Fibroblast of skin of scalp (primary cell): ENCODE data around the gene ARHGAP29.
"Not testable (repeated sequence)": the region's sequence is repeated elsewhere in the genome, so short reads cannot be mapped to it uniquely, and the experiment has no call there.

Source experiments
- DNase-seq: peaks from one replicate; pipeline ENCODE4 v3.0.0-alpha.2; 2013

The ARHGAP29 gene

DNA sequence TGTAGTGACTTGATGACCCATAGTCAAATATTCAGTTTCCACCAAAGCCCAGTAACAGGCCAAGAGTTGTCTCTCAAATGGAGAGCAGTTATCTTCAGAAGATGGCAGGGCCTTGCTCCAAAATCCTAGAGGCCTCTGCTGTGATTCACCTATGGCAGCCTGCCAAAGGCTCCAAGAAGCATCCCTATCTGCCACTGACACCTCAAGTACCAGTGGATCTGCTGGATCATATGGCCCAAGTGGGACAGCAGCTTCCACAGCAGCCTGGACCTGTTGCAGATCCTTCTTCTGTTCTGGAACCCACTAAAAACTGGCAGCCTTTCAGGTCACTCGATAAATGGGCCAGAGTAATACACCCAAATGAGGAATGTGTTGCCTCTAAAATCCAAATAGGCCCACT, 73.3 kb downstream of the ARHGAP29 start:
- peak; percentile 25 for DNase-seq

GRCh38 chr1:94163249-94163648, 74.1 kb downstream of the ARHGAP29 start:
- not testable (repeated sequence) for DNase-seq

- peak; percentile 81 for DNase-seq
Observed at GRCh38 chr1:94160811-94161210, 76.6 kb downstream of the ARHGAP29 start.

DNA sequence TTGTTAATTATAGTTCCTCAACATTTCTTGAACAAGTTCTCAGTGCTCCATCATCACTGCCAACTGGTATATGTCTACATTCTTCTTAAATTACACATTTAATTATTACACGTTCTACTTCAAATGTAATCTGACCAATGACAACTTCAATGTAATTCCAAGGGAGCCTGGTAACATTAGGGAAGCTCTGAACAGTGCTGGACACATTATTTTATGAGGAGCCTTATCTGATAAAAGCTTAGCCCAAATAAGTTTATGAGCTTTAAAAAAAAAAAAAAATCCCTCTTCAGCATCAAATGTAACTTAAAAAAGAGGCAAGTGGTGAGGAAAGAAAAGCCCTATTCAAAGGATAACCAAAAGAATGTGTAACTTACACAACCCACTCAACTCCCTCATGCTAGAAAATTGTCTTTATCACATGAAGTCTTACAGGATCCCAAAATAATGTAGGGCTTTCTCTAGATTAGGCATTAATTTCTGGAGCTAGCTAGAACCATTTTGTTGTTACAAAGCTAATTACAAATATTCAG, 81.2 kb downstream of the ARHGAP29 start:
- DNase-seq, result no peak

GRCh38 chr1:94154989-94155388, 82.4 kb downstream of the ARHGAP29 start:
- no peak for DNase-seq

DNA sequence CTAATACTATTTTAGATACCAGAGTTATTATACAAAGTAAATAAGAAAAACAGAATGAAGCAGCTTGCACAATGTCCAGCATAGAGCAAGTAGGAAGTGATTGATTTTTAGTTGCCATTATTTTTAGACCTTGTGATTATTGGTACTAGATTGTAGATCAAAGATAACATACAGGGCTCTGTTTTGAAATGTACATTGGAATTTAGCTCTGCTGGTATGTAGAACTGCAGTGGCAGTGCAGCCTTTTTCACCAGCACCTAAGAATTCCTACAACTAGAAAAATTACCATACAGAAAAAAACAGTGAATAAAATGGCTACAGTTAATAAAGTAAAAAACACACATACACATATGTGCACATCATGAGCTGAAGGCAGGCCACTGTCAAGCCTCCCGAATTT, 84.3 kb downstream of the ARHGAP29 start:
- no peak for DNase-seq

- not testable (repeated sequence) for DNase-seq
Observed at GRCh38 chr1:94149166-94149565, 88.2 kb downstream of the ARHGAP29 start.

- DNase-seq, result no peak
Observed at GRCh38 chr1:94146273-94146672, 91.1 kb downstream of the ARHGAP29 start.

DNA sequence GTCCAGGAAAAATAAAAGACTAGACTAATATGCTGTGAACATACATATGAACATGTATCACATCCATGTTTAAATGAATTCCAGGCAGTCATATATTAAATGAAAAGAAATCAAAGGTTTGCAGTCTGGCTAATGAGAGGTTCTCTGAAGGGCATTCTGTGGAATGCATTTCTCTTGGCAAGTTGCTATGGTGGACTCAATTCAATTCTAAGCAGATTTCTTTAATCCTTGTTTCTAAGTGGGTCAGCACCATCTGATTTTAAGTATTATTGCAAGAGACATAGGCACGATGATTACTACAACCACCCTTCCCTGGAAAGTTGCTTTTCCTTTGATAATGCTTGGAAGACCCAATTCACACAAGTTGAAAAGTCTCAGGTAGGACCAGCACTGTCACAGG, 92.5 kb downstream of the ARHGAP29 start:
- DNase-seq, result no peak

DNA sequence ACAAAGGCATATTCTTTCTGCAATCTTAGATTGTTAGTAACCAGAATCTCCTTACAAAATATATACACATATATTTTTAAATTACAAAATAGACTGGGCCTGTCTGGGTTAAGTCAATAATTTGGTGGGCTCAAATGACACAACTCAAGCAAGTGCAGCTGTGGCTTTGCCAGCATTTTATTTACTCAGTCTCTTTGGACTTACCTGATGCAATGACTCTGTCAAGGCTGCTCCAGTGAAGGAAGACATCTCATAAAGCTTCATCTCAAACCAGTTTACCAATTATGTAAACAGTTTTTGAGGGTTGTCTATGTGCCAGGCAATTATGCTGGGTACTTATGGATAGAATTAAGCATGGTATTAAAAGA, 93.6 kb downstream of the ARHGAP29 start:
- DNase-seq, result no peak

DNA sequence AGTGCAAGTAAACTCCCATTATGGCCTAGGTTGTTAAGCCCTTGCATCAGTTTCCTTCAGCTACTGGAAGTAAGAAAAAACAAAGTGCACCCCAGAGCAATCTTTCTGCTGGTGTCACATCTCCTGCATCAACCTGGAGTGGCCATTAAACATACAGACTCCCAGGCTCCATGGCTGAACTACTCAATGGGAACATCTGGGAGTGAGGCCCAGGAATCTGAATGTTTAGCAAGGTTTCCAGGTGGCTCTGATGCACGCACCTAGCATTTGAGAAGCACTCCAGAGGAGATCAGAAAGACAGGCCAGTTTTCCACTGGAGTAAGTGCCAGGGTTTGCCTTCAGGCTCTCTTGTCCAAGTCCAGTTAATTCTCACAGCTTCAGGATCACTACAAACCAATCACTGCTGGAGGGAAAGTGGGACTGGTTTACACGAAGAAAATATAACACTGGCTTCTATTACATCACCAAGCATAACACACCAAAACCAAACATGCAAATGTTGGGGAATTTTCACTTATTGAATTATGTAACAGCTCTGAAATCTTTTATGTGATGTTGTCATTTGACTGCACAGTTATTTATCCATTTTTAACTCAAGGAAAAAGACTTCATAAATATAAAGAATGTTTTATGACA, 94.1 kb downstream of the ARHGAP29 start:
- peak; percentile 53 for DNase-seq

DNA sequence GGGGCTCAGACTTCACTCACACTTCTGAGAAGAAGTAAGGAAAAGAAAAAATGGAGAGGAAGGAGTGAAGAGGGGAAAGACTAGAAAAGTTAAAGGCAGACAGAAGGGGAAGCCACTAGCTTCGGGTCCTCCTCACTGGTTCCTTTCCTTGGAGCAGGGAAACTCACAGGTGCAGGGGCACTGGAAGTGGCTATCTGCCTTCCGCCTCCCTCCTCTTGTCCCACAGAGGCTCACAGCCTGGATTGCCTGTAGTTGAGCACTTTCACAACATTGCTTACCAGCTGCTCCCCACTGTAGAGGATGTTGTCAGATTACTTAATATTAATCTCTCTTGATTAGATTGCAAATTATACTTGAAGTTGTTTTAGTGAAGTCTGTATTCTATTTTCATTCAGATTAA, 94.8 kb downstream of the ARHGAP29 start:
- DNase-seq, result no peak

GRCh38 chr1:94142022-94142421, 95.4 kb downstream of the ARHGAP29 start:
- DNase-seq, result peak; percentile 70

- DNase-seq, result no peak
Observed at GRCh38 chr1:94132111-94132510, 105.3 kb downstream of the ARHGAP29 start.

- peak; percentile 74 for DNase-seq
Observed at GRCh38 chr1:94130851-94131595, 106.4 kb downstream of the ARHGAP29 start.

DNA sequence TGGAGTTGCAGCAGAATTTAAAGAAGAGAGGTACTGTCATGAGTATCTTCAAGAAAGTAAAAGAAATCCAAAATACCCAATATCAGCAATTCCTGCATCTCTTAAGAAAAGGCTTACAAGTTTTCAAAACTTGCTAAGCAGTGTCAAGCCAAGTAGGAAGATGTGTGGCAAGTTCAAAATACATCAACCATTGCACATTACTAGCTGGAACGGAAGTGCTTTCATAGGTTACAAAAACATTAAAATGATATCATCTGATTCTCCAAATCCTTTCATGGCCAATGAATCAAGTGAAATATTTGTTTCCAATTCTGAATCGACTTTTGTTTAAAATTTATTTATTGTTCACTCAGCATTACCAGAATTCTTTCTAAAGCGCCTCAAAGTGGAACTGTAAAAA, 110.7 kb downstream of the ARHGAP29 start:
- no peak for DNase-seq

GRCh38 chr1:94125551-94126514, 111.6 kb downstream of the ARHGAP29 start:
- no peak for DNase-seq

DNA sequence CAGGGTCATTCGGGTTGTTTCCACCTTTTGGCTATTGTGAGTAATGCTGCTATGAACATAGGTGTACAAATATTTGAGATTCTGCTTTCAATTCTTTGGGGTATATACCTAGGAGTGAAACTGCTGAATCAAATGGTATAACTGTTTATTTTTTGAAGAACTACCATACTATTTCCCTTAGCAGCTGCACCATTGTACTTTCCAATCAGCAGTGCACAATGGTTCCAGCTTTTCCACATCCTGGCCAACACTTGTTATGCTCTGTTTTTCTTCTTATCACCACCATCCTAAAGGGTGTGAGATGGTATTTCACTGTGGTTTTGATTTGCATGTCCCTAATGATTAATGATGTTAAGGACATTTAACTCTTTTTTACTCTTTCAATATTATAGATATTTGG, 112.8 kb downstream of the ARHGAP29 start:
- DNase-seq, result no peak

- peak; percentile 19 for DNase-seq
Observed at GRCh38 chr1:94122201-94122970, 115.0 kb downstream of the ARHGAP29 start.
